Neural progenitor cell (in vitro differentiated cells): ENCODE results near the gene SPATA3.

Experiments used
- EZH2 ChIP-seq: fragments of 200-600 bp; sonication (generic); IDR thresholded peaks from 2 replicates; pipeline ENCODE4 v1.6.1; 2017; ENCODE audit warnings: antibody characterized with exemption, mild to moderate bottlenecking, moderate library complexity
- TF ChIP-seq, protein P1 (sequence below): fragments of 200-600 bp; sonication (generic); IDR thresholded peaks from 2 replicates; pipeline ENCODE4 v1.5.1; 2017; ENCODE audit warnings: antibody characterized with exemption, mild to moderate bottlenecking

DNA sequence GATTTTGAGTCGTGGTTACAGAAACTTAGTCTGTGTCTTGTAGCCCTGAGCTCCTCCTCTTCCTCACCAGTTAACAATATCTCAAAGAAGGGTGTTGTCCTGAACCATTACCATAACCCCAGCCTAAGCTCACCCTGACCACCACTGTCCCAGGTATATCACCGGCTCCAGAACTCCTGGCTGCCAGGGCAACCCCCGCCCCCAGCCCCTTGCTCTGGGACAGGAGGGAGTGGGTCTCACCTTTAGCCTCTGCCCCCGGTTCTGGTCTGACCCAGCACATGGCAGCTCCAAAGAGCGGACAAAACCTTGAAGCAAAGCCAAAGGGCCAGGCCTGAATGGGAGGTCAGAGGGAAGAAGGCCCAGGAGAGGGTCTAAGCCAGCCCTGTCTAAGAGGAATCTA is 55.2 kb downstream of the SPATA3 start:
- TF ChIP-seq, protein P1, sequence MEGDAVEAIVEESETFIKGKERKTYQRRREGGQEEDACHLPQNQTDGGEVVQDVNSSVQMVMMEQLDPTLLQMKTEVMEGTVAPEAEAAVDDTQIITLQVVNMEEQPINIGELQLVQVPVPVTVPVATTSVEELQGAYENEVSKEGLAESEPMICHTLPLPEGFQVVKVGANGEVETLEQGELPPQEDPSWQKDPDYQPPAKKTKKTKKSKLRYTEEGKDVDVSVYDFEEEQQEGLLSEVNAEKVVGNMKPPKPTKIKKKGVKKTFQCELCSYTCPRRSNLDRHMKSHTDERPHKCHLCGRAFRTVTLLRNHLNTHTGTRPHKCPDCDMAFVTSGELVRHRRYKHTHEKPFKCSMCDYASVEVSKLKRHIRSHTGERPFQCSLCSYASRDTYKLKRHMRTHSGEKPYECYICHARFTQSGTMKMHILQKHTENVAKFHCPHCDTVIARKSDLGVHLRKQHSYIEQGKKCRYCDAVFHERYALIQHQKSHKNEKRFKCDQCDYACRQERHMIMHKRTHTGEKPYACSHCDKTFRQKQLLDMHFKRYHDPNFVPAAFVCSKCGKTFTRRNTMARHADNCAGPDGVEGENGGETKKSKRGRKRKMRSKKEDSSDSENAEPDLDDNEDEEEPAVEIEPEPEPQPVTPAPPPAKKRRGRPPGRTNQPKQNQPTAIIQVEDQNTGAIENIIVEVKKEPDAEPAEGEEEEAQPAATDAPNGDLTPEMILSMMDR, result no peak
- no peak for TF ChIP-seq EZH2
